ENCODE measurements around the gene SLIT3.

DNA sequence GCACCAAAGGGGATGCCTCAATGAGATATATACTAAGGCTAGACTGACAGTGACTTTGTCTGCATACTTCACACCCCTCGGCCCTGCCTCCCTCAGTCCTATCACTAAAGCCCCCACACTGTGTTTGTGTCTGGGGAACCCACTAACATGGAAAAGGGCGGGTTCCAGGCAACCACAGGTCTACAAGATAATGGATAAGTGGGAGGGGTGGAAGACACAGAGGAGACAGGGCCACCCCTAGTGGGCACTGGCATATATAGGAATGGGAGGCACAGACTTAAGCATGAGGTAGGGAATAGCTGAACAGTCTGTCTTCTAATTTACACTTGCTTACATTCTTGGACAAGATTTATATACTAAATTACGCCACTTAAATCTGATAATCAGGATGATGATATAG lies 74.0 kb downstream of the SLIT3 start:
- TF ChIP-seq CTCF (IDR thresholded peaks at IDR 0.05; ENCODE audit: low read depth, low read length, poor library complexity, severe bottlenecking) (no peak), EZH2phosphoT487 (IDR thresholded peaks at IDR 0.05; ENCODE audit: borderline replicate concordance, low read length) (no peak)

Measured in DOHH2 (cell line).